AG09309 (cell line): Measurements from ENCODE around the gene GPX5.

ENCODE experiments used
- DNase-seq: peaks from one replicate; pipeline ENCODE4 v3.0.0-alpha.2; 2010; ENCODE audit warnings: low read depth
- H3K4me3 ChIP-seq: 2 replicates; pipeline ENCODE4 v1.5.1; 2011; ENCODE audit warnings: mild to moderate bottlenecking, low read depth, low read length, moderate library complexity; ENCODE audit not compliant: control insufficient read depth
- TF ChIP-seq, protein P1 (sequence below): IDR thresholded peaks from 2 replicates; pipeline ENCODE4 v1.5.1; 2011; ENCODE audit warnings: mild to moderate bottlenecking, low read depth, low read length, inconsistent platforms; ENCODE audit not compliant: insufficient read depth, control insufficient read depth; ENCODE audit errors: missing control alignments

The GPX5 gene, protein sequence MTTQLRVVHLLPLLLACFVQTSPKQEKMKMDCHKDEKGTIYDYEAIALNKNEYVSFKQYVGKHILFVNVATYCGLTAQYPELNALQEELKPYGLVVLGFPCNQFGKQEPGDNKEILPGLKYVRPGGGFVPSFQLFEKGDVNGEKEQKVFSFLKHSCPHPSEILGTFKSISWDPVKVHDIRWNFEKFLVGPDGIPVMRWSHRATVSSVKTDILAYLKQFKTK

DNA sequence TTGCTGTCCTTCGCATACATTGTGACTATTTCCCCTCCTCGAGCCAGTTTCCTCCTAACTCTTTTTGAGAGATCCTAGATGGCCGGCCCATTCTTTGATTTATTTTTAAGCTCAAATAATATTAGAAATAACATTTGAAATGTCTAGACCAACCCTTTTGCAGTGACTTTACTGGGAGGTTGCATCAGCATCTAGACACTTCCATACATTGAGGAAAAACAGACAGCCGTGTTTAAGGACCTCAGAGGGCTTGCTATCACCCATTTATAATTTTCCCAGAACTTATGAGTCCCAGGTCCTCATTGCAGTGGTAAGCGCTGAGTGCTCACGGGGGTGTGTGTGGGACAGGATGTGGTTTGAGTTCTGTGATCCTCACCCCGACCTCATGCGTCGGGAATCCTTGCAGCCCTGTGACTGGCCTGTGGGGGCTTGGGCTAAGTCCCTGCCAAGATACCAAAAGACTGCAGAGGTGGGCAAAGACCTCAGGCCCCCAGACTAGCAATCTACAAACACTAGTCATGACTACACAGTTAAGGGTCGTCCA, at the start of gene GPX5:
Gene GPX5 (plus strand): TSS at position 386 of the 544 bp plus-strand sequence. CDS start 133 bp downstream, at position 519.
- no peak within 1 kb of the TSS for H3K4me3 ChIP-seq
- TF ChIP-seq, protein P1, sequence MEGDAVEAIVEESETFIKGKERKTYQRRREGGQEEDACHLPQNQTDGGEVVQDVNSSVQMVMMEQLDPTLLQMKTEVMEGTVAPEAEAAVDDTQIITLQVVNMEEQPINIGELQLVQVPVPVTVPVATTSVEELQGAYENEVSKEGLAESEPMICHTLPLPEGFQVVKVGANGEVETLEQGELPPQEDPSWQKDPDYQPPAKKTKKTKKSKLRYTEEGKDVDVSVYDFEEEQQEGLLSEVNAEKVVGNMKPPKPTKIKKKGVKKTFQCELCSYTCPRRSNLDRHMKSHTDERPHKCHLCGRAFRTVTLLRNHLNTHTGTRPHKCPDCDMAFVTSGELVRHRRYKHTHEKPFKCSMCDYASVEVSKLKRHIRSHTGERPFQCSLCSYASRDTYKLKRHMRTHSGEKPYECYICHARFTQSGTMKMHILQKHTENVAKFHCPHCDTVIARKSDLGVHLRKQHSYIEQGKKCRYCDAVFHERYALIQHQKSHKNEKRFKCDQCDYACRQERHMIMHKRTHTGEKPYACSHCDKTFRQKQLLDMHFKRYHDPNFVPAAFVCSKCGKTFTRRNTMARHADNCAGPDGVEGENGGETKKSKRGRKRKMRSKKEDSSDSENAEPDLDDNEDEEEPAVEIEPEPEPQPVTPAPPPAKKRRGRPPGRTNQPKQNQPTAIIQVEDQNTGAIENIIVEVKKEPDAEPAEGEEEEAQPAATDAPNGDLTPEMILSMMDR = no peak
- DNase-seq = no peak

DNA sequence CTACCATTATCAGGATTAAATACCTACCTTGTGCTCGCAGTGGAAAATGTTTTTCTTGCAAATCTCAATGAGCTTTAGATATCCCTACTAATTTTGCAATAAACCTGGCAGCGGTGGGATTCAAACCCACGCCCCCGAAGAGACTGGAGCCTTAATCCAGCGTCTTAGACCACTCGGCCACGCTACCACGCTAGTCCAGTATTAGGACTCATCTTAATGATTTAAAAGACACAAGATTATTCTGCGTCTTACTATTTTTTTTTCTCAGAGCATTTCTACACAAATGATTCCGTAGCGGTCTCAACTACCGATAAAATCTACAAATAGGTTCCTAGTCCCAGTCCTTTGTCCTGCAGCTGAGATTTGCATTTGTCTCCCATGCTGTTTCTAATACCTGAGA, 47.2 kb upstream of the GPX5 start:
- TF ChIP-seq, protein P1 = no peak
- no peak overlapping the region for H3K4me3 ChIP-seq
- DNase-seq = no peak

DNA sequence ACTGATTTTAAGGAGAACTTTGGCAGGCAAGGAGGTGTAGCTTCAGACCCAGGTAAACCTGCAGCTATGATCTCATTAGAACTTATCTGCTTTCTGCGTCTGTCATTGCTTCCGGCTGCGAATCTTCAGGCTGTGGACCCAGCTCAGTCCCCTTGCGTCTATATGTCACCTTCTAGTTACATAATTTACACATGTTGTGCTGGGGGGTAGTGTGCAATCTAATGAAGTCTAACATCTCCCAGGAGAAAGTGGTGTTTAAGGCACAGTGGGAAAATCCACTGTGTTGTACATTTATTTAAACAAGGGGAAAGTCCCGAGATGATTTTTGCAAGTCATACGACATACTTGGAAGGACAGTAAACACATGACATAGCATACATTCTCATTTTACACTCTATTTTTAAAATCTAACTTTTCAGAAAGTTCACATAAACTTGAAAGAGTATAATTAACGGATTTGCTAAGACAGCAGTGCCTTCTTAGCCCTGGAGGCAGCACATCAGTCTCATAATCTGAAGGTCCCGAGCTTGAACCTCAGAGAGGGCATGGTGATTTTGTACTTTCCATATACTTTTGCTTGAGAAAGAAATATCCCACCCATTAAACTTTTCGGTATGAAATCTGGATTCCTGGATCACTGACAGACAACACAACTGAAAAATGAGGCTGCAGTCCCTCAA, 45.3 kb upstream of the GPX5 start:
- TF ChIP-seq, protein P1 = no peak

DNA sequence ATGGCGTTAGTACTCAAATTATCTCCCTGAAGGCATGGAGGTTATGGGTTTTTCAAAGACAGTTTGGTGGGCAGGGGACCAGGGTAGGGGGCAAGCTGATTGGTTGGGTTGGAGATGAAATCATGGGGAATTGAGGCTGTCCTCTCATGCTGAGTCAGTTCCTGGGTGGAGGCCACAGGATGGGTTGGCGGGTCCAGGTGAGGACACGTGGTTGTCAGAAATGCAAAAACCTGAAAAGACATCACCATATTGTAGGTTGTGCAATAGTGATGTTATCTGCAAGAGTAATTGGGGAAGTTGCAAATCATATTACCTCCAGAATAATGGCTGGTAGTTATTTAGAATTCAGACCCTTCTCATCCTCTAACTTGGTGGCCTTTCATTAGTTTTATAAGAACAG, 40.2 kb upstream of the GPX5 start:
- H3K4me3 ChIP-seq = no peak overlapping the region
- TF ChIP-seq, protein P1 = no peak
- DNase-seq = no peak

More for the DNA sequence above, 45.3 kb upstream of the GPX5 start:
- DNase-seq = no peak
- no peak overlapping the region for H3K4me3 ChIP-seq

DNA sequence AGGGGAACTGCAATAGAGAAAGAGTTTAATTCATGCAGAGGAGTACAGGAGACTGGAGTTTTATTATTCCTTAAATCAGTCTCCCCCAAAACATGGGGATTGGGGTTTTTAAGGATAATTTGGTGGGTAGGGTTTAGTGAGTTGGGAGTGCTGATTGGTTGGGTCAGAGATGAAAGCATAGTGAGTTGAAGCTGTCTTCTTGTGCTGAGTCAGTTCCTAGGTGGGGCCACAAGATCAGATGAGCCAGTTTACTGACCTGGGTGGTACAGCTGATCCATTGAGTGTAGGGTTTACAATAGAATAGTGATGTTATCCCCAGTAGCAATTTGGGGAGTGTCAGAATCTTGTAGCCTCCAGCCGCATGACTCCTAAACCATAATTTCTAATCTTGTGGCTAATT, 39.1 kb upstream of the GPX5 start:
- H3K4me3 ChIP-seq = no peak overlapping the region
- no peak for DNase-seq
- TF ChIP-seq, protein P1 = no peak

DNA sequence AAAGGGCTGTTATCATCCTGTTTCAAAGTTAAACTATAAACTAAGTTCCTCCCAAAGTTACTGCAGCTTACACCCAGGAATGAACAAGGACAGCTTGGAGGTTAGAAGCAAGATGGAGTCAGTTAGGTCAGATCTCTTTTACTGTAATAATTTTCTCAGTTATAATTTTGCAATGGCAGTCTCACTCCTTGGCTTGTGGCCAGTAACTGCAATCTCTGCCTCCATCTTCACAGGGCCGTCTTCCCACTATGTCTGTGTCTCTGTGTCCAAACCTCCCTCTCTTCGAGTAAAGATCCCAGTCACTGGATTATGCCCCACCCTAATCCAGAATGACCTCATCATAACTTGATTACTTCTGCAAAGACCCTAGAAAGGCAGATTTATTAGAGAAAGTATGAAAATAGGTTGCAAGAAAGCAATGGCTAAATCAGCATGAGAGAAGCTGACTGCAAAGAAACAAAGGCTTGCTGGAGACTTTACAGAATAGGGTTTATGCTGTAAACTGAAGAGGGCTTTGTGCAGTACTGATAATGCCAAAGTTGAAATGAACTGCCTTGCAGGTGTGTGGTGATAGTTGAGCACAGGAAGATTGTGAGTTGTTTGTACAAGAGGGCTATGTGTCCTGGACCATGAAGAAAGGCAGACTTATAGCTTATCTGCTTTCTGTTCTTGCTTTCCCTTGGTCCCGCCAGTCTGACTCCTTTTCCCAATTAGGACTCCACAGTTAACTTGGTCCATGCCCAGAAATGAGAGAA, 38.5 kb upstream of the GPX5 start:
- no peak overlapping the region for H3K4me3 ChIP-seq
- TF ChIP-seq, protein P1 = no peak
- no peak for DNase-seq
